ENCODE results near the gene CACNA2D2.

DNA sequence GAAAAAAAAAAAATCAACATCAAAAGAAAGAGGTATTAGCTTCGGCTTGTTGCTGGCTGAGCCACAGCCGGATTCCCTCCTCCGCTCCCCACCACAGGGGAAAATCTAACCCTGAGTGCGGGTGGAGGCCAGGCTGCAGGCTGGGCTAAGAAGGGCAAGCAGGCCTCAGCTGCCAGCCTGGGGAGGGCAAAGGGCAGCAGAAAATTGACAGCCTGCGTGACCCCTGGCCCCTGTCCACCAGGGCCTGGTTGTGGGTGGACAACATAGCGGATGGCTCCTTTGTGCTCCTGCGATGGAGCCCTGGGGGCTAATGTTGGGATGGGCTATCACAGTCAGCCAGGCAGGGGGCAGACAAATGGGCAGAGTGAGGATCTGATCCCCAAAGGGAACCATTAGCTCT is 25.4 kb downstream of the CACNA2D2 start:
- TF ChIP-seq, protein P1, sequence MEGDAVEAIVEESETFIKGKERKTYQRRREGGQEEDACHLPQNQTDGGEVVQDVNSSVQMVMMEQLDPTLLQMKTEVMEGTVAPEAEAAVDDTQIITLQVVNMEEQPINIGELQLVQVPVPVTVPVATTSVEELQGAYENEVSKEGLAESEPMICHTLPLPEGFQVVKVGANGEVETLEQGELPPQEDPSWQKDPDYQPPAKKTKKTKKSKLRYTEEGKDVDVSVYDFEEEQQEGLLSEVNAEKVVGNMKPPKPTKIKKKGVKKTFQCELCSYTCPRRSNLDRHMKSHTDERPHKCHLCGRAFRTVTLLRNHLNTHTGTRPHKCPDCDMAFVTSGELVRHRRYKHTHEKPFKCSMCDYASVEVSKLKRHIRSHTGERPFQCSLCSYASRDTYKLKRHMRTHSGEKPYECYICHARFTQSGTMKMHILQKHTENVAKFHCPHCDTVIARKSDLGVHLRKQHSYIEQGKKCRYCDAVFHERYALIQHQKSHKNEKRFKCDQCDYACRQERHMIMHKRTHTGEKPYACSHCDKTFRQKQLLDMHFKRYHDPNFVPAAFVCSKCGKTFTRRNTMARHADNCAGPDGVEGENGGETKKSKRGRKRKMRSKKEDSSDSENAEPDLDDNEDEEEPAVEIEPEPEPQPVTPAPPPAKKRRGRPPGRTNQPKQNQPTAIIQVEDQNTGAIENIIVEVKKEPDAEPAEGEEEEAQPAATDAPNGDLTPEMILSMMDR (conservative IDR thresholded peaks at IDR 0.05 in 1 of 2, IDR thresholded peaks at IDR 0.05 in 1 of 2; ENCODE audit: extremely low read depth in 1 of 2, insufficient read depth in 1 of 2, low read depth in 1 of 2, low read length in 2 of 2) = no peak
- no peak for TF ChIP-seq EZH2 (IDR thresholded peaks at IDR 0.05; ENCODE audit: borderline replicate concordance, low read length)

Measured in mammary epithelial cell (primary cell).